Fibroblast of the aortic adventitia (primary cell): ENCODE results near the gene ATAD3B. TPM values are rescaled to one million over a fixed set of nuclear protein-coding genes. Genes with fewer than 3 reads are reported as not detected.
A peak's percentile ranks its signal among the peaks of the same experiment; 100 is the strongest.

Experiments
- DNase-seq: peaks from one replicate; pipeline ENCODE4 v3.0.0-alpha.2; 2010; ENCODE audit warnings: low read depth
- H3K4me3 ChIP-seq: 2 replicates; pipeline ENCODE4 v1.5.1; 2011; ENCODE audit warnings: low read depth, mild to moderate bottlenecking, control low read depth, low read length, moderate library complexity
- total RNA-seq: library from RNA; depleted of rRNA; stranded (reverse); fragments of >200 nt; gene quantifications from 2 replicates; pipeline ENCODE4 v1.2.3, GENCODE V29; 2012; ENCODE audit warnings: low replicate concordance
- TF ChIP-seq, protein P1 (sequence below): IDR thresholded peaks from 2 replicates; pipeline ENCODE4 v1.5.1; 2011; ENCODE audit warnings: mild to moderate bottlenecking, low read length, control low read depth, inconsistent platforms; ENCODE audit not compliant: insufficient read depth

ATAD3B gene
- total RNA-seq, 1 donor, result 15.7 TPM

GRCh38 chr1:1434131-1434823 is 37.3 kb upstream of the ATAD3B start:
- DNase-seq, result no peak
- TF ChIP-seq, protein P1, sequence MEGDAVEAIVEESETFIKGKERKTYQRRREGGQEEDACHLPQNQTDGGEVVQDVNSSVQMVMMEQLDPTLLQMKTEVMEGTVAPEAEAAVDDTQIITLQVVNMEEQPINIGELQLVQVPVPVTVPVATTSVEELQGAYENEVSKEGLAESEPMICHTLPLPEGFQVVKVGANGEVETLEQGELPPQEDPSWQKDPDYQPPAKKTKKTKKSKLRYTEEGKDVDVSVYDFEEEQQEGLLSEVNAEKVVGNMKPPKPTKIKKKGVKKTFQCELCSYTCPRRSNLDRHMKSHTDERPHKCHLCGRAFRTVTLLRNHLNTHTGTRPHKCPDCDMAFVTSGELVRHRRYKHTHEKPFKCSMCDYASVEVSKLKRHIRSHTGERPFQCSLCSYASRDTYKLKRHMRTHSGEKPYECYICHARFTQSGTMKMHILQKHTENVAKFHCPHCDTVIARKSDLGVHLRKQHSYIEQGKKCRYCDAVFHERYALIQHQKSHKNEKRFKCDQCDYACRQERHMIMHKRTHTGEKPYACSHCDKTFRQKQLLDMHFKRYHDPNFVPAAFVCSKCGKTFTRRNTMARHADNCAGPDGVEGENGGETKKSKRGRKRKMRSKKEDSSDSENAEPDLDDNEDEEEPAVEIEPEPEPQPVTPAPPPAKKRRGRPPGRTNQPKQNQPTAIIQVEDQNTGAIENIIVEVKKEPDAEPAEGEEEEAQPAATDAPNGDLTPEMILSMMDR, result no peak

DNA sequence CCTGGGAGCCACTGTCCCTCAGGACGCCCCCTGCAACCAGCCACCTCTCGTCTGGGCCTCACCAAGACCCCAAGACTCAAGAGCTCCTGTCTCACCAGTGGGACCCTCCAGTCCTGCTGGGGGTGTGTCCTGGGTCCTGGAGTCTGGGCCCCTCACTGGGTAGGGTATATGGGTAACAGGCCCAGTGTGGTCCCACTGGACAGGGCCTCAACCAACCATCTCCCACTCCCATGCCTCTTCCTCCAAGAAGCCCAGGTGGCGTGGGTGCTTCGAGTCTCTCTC is 36.8 kb upstream of the ATAD3B start:
- no peak overlapping the region for H3K4me3 ChIP-seq
- DNase-seq, result no peak
- TF ChIP-seq, protein P1, result no peak

More at GRCh38 chr1:1434131-1434823, 37.3 kb upstream of the ATAD3B start:
- H3K4me3 ChIP-seq, result no peak overlapping the region

DNA sequence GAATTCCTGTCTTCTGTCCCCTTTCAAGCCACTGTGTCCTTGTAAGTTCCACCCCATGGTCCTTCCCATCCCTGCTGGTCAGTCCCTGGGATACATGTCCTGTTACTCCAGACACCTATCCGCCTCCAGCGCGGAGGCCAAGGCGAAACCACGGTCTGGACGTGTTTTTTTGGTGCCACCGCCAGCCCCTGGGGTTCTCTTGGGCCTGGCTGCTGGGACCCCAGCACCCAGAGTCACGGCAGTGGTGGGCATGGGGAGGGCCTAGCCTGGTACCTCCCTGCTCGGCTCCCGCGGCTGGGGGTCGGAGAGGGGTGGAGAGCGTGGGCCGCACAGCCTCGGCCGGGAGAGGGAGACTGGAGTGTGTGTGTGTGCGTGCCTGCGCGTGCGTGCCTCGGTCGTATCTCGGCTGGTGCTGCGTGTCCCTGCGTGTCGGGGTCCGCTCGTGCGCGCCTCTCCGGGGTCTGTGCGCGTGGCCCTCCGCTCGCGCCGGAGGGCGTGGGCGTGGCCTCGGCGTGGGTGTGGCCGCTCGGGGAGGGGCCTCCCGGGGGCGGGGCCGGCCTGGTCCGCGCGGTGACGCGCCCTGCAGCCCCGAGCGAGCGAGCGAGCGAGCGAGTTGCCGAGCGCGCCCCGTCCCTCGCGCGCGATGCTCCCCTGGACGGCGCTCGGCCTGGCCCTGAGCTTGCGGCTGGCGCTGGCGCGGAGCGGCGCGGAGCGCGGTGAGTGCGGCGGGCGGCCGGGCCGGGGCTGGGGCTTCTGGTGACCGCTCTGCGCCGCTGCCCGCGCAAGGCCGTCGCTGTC is 36.3 kb upstream of the ATAD3B start, which contains the start of gene VWA1:
Gene VWA1 (plus strand): TSS at position 585 of the 798 bp plus-strand sequence. CDS start 59 bp downstream, at position 644.
- peak; percentile 46 for DNase-seq
- peak within 1 kb of the TSS; percentile 58 for H3K4me3 ChIP-seq
- TF ChIP-seq, protein P1, result peak; percentile 5

- peak overlapping the region; percentile 50 for H3K4me3 ChIP-seq
- TF ChIP-seq, protein P1, result no peak
- no peak for DNase-seq
Observed at GRCh38 chr1:1435911-1436629, 35.5 kb upstream of the ATAD3B start.

DNA sequence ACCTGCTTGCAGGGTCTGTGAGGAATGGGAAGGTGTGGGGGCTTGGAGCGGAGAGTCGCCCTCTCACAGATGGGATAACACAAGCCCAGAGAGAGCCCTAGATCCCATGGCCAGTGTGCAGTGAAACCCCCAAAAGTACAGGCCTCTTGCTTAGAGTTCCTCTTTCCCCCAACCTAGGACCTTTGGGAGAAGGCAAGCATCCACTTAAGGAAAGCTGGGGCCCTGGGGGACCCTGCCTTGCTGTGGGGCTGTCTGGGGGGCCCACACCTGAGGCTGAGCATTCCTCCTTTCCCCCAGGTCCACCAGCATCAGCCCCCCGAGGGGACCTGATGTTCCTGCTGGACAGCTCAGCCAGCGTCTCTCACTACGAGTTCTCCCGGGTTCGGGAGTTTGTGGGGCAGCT is 34.9 kb upstream of the ATAD3B start:
- TF ChIP-seq, protein P1, result no peak

GRCh38 chr1:1437033-1437903 is 34.3 kb upstream of the ATAD3B start:
- H3K4me3 ChIP-seq, result no peak overlapping the region
- TF ChIP-seq, protein P1, result no peak
- DNase-seq, result no peak

More for the DNA sequence above, 34.9 kb upstream of the ATAD3B start:
- H3K4me3 ChIP-seq, result no peak overlapping the region
- no peak for DNase-seq
